ENCODE results near the gene TMEM235. TPM values are rescaled to one million over a fixed set of nuclear protein-coding genes. Genes with fewer than 3 reads are reported as not detected.

Gene TMEM235
- total RNA-seq, 1 experiment from 2014 or later = not detected

- no peak for DNase-seq (ENCODE audit: low read depth)
These were observed 23.7 kb downstream of the TMEM235 start for GRCh38 chr17:78255029-78255656.

- no peak for DNase-seq (ENCODE audit: low read depth)
These were observed 24.7 kb downstream of the TMEM235 start for GRCh38 chr17:78255953-78256706.

- no peak for DNase-seq (ENCODE audit: low read depth)
These were observed 25.5 kb downstream of the TMEM235 start for GRCh38 chr17:78256707-78257591.

- no peak for DNase-seq (ENCODE audit: low read depth)
These were observed 26.4 kb downstream of the TMEM235 start for GRCh38 chr17:78257810-78258322.

- no peak for DNase-seq (ENCODE audit: low read depth)
These were observed 27.1 kb downstream of the TMEM235 start for GRCh38 chr17:78258323-78259191.

- no peak for DNase-seq (ENCODE audit: low read depth)
These were observed 27.7 kb downstream of the TMEM235 start for GRCh38 chr17:78259192-78259554.

- DNase-seq (ENCODE audit: low read depth) = no peak
These were observed 31.8 kb downstream of the TMEM235 start for GRCh38 chr17:78263063-78263735.

- DNase-seq (ENCODE audit: low read depth) = no peak
These were observed 32.4 kb downstream of the TMEM235 start for GRCh38 chr17:78263736-78264340.

GRCh38 chr17:78264590-78264989 lies 33.2 kb downstream of the TMEM235 start:
- DNase-seq (ENCODE audit: low read depth) = no peak

GRCh38 chr17:78265121-78265520 lies 33.7 kb downstream of the TMEM235 start:
- DNase-seq (ENCODE audit: low read depth) = no peak

GRCh38 chr17:78266231-78266631 lies 34.8 kb downstream of the TMEM235 start:
- no peak for DNase-seq (ENCODE audit: low read depth)

GRCh38 chr17:78266771-78267170 lies 35.3 kb downstream of the TMEM235 start:
- DNase-seq (ENCODE audit: low read depth) = no peak

GRCh38 chr17:78267253-78268073 lies 36.0 kb downstream of the TMEM235 start:
- DNase-seq (ENCODE audit: low read depth) = no peak

- no peak for DNase-seq (ENCODE audit: low read depth)
These were observed 36.9 kb downstream of the TMEM235 start for GRCh38 chr17:78268191-78268874.

GRCh38 chr17:78268951-78269905 lies 37.8 kb downstream of the TMEM235 start:
- no peak for DNase-seq (ENCODE audit: low read depth)

- no peak for DNase-seq (ENCODE audit: low read depth)
These were observed 38.5 kb downstream of the TMEM235 start for GRCh38 chr17:78269955-78270381.

- no peak for DNase-seq (ENCODE audit: low read depth)
These were observed 40.2 kb downstream of the TMEM235 start for GRCh38 chr17:78271419-78272170.
